SK-N-SH (cell line): ENCODE data around the gene AK4. TPM values are rescaled to one million over a fixed set of nuclear protein-coding genes. Genes with fewer than 3 reads are reported as not detected.
A peak's percentile ranks its signal among the peaks of the same experiment; 100 is the strongest.

Experiments used
- CTCF ChIA-PET: fragments of 300-600, 350-600 bp; formaldehyde crosslinking; extraction: SDS; loops from one replicate; lab custom pipeline; 2021; lab: Yijun Ruan, JAX
- POLR2A ChIA-PET: fragments of 350-600 bp; sonication (Branson Sonifier 250); formaldehyde crosslinking; extraction: SDS; loops from one replicate; lab custom pipeline; 2020; ENCODE audit warnings: antibody characterized with exemption, inconsistent platforms; lab: Yijun Ruan, JAX
- DNase-seq: peaks from one replicate; pipeline ENCODE4 v3.0.0; 2012
- H2AFZ ChIP-seq: fragments of 200-600 bp; sonication (generic); 2 replicates; pipeline ENCODE4 v1.8.1; 2016; ENCODE audit warnings: antibody characterized with exemption, mild to moderate bottlenecking, low read depth
- H3F3A ChIP-seq: fragments of 200-600 bp; sonication (generic); replicated peaks from 2 replicates; pipeline ENCODE3; 2016; ENCODE audit warnings: antibody characterized with exemption, mild to moderate bottlenecking; ENCODE audit not compliant: insufficient read depth
- H3K27ac ChIP-seq, 2 experiments: fragments of 200-500 bp in 1 of 2; fragments of 200-600 bp in 1 of 2; sonication (Bioruptor generic) in 1 of 2; sonication (generic), shearing (Covaris generic) in 1 of 2; 2 replicates each; pipeline versions ENCODE4 v1.5.1 to v1.6.1; 2014 to 2016; ENCODE audit warnings: low read depth in 2 of 2, inconsistent platforms in 1 of 2, low read length in 1 of 2, mild to moderate bottlenecking in 1 of 2, mixed read lengths in 1 of 2
- H3K27me3 ChIP-seq: fragments of 200-600 bp; sonication (generic), shearing (Covaris generic); 2 replicates; pipeline ENCODE4 v1.6.1; 2016; ENCODE audit warnings: mixed run types; ENCODE audit not compliant: insufficient read depth
- H3K36me3 ChIP-seq, 2 experiments: fragments of 200-500 bp in 1 of 2; fragments of 200-600 bp in 1 of 2; sonication (Bioruptor generic) in 1 of 2; sonication (generic) in 1 of 2; replicated peaks in 1 of 2; 2 replicates each; pipeline versions ENCODE3 to v1.5.1; 2014 to 2016; ENCODE audit warnings: low read length in 1 of 2, mild to moderate bottlenecking in 1 of 2; ENCODE audit not compliant: insufficient read depth in 2 of 2, control insufficient read depth in 1 of 2
- H3K4me1 ChIP-seq, 2 experiments: fragments of 200-500 bp in 1 of 2; fragments of 200-600 bp in 1 of 2; sonication (Bioruptor generic) in 1 of 2; sonication (generic), shearing (Covaris generic) in 1 of 2; 2 replicates each; pipeline versions ENCODE4 v1.5.1 to v1.6.1; 2014 to 2016; ENCODE audit warnings: low read depth in 1 of 2, low read length in 1 of 2, mixed run types in 1 of 2; ENCODE audit not compliant: insufficient read depth in 2 of 2, control insufficient read depth in 1 of 2
- H3K4me2 ChIP-seq: fragments of 200-600 bp; sonication (generic), shearing (Covaris generic); 2 replicates; pipeline ENCODE4 v1.6.1; 2017; ENCODE audit warnings: mixed run types
- H3K4me3 ChIP-seq, 2 experiments: fragments of 200-500 bp in 1 of 2; fragments of 200-600 bp in 1 of 2; sonication (Bioruptor generic) in 1 of 2; sonication (generic), shearing (Covaris generic) in 1 of 2; 2 replicates each; pipeline versions ENCODE4 v1.5.1 to v1.8.1; 2014 to 2016; ENCODE audit warnings: low read depth in 2 of 2, inconsistent platforms in 1 of 2, low read length in 1 of 2, mild to moderate bottlenecking in 1 of 2, mixed read lengths in 1 of 2, moderate library complexity in 1 of 2
- H3K79me2 ChIP-seq: fragments of 200-600 bp; sonication (generic); 2 replicates; pipeline ENCODE4 v1.8.1; 2017; ENCODE audit warnings: mild to moderate bottlenecking; ENCODE audit not compliant: insufficient read depth
- H3K9ac ChIP-seq: fragments of 200-600 bp; sonication (generic); 2 replicates; pipeline ENCODE4 v1.6.1; 2017; ENCODE audit warnings: mixed run types
- H3K9me2 ChIP-seq: fragments of 200-600 bp; sonication (generic); 2 replicates; pipeline ENCODE4 v1.6.1; 2017; ENCODE audit warnings: mixed run types
- H3K9me3 ChIP-seq: fragments of 200-600 bp; sonication (generic); 2 replicates; pipeline ENCODE4 v1.6.1; 2017; ENCODE audit warnings: mixed run types, mild to moderate bottlenecking, moderate library complexity
- H4K20me1 ChIP-seq: fragments of 200-600 bp; sonication (generic); 2 replicates; pipeline ENCODE4 v1.6.1; 2017; ENCODE audit warnings: mild to moderate bottlenecking, mixed run types; ENCODE audit not compliant: insufficient read depth
- ELF1 ChIP-seq: IDR thresholded peaks from 2 replicates; pipeline ENCODE4 v1.4.0; 2012
- EZH2phosphoT487 ChIP-seq: fragments of 200-600 bp; sonication (generic); IDR thresholded peaks from 2 replicates; pipeline ENCODE4 v1.6.1; 2017; ENCODE audit warnings: low read depth, mixed run types, mild to moderate bottlenecking, antibody characterized with exemption, moderate library complexity, borderline replicate concordance
- FOSL2 ChIP-seq: IDR thresholded peaks from 2 replicates; pipeline ENCODE4 v1.4.0; 2012; ENCODE audit warnings: low read depth, mild to moderate bottlenecking, moderate library complexity, borderline replicate concordance
- FOXJ3 ChIP-seq: sonication (generic); formaldehyde crosslinking; IDR thresholded peaks from 2 replicates; pipeline ENCODE4 v1.5.1; 2020; ENCODE audit warnings: mild to moderate bottlenecking, missing genetic modification reagents
- GATA2 ChIP-seq: sonication (generic); formaldehyde crosslinking; IDR thresholded peaks from 2 replicates; pipeline ENCODE4 v1.5.0; 2020; ENCODE audit warnings: mild to moderate bottlenecking, missing genetic modification reagents
- JUND ChIP-seq: IDR thresholded peaks from 2 replicates; pipeline ENCODE4 v1.4.0; 2012
- MAX ChIP-seq: IDR thresholded peaks from 2 replicates; pipeline ENCODE4 v1.4.0; 2012; ENCODE audit warnings: low read depth
- MEF2A ChIP-seq: IDR thresholded peaks from 2 replicates; pipeline ENCODE4 v1.4.0; 2012; ENCODE audit warnings: low read depth, borderline replicate concordance
- PBX3 ChIP-seq: IDR thresholded peaks from 2 replicates; pipeline ENCODE4; 2012
- RAD21 ChIP-seq: IDR thresholded peaks from 2 replicates; pipeline ENCODE4 v1.6.1; 2012; ENCODE audit warnings: mild to moderate bottlenecking, low read length
- RFX5 ChIP-seq: IDR thresholded peaks from 2 replicates; pipeline ENCODE4 v1.6.1; 2012; ENCODE audit warnings: mild to moderate bottlenecking, improper control_type of control experiment, low read length
- RXRA ChIP-seq: IDR thresholded peaks from 2 replicates; pipeline ENCODE4 v1.4.0; 2012; ENCODE audit warnings: low read depth, mild to moderate bottlenecking, borderline replicate concordance
- SIN3A ChIP-seq: IDR thresholded peaks from 2 replicates; pipeline ENCODE4 v1.6.1; 2012; ENCODE audit warnings: low read depth, mild to moderate bottlenecking, low read length, moderate library complexity, borderline replicate concordance
- SMC3 ChIP-seq: IDR thresholded peaks from 2 replicates; pipeline ENCODE4 v1.6.1; 2012; ENCODE audit warnings: low read depth, low read length, improper control_type of control experiment
- TCF12 ChIP-seq: IDR thresholded peaks from 2 replicates; pipeline ENCODE4 v1.4.0; 2012
- USF2 ChIP-seq: fragments of 150-350 bp; IDR thresholded peaks from 2 replicates; pipeline ENCODE4 v1.6.1; 2017; ENCODE audit warnings: antibody characterized with exemption, low read length, low read depth, borderline replicate concordance
- WGBS: methylation state at CpG from one replicate; pipeline ENCODE4 v1.1.6; 2017; ENCODE audit warnings: low lambda C conversion rate; 5-methylcytosine and 5-hydroxymethylcytosine counted together
- polyA plus RNA-seq, 3 experiments: library from polyadenylated mRNA; depleted of rRNA; stranded (reverse); fragments of >200 nt; gene quantifications; 2 replicates each; pipeline ENCODE4 v1.2.3, GENCODE V29; 2012
- TF ChIP-seq, protein P1 (sequence below): IDR thresholded peaks from 2 replicates; pipeline ENCODE4 v1.4.0; 2012; ENCODE audit warnings: low read depth, borderline replicate concordance
- TF ChIP-seq, protein P2 (sequence below): IDR thresholded peaks from 2 replicates; pipeline ENCODE4 v1.4.0; 2012; ENCODE audit warnings: low read depth, borderline replicate concordance

Gene AK4
- polyA plus RNA-seq, 1 of the 3 experiments (the other 2 are of a cell fraction): 6.4 TPM

DNA sequence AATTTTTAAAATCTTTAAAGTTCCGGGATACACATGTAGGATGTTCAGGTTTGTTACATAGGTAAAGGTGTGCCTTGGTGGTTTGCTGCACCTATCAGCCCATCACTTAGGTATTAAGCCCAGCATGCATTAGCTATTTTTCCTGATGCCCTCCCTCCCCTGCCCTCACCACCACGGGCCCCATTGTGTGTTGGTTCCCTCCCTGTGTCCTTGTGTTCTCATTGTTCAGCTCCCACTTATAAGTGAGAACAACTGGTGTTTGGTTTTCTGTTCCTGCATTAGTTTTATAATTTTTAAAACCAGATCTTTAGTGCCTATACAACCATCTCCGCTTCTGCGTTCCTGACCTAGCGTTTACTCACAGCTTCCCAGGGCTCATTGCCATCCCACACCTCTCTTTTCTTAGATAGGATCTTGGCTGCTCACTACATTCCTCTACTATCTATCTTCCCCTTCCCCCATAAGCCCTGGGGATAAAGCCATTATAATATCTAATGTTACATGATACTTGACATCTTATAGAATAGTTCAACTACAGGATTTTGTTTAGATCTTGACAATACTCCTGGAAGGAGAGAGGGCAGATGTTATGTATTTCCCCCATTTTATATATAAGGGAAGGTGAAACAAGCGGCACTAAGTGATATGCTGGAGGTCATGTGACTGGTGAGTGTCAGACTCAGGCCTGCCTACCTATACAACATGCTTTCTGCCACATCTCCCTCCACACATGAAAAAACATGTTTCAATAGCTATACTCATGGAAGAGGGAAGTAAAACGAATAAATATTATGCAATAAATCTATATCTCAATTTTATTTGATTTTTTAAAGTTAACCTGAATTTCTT is 109.1 kb downstream of the AK4 start:
- Histone ChIP-seq H3K36me3 (no peaks in the 10 kb centered on the region), H3F3A (peaks cover 10% of the 10 kb centered on the region), H4K20me1 (no peaks in the 10 kb centered on the region), H3K9me2 (no peaks in the 10 kb centered on the region), H3K9ac (no peak overlapping the region), H2AFZ (no peak overlapping the region), H3K27ac (no peak overlapping the region)
- WGBS: 82% methylated on average over 7 of the region's 7 CpGs
- TF ChIP-seq JUND: no peak
- TF ChIP-seq, protein P1, sequence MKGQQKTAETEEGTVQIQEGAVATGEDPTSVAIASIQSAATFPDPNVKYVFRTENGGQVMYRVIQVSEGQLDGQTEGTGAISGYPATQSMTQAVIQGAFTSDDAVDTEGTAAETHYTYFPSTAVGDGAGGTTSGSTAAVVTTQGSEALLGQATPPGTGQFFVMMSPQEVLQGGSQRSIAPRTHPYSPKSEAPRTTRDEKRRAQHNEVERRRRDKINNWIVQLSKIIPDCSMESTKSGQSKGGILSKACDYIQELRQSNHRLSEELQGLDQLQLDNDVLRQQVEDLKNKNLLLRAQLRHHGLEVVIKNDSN: 0 out of 2 replicates have a peak, but pooled peaks have one; percentile 10
- TF ChIP-seq, all 33 proteins: peak for 1
- Histone ChIP-seq H3K27me3 (no peaks in the 10 kb centered on the region), H3K79me2 (no peaks in the 10 kb centered on the region), H3K4me3 (no peak overlapping the region), H3K4me1 (peaks cover 0 to 4% of the 10 kb centered on the region in 2 experiments; a peak in 1 of 4 replicates), H3K9me3 (no peaks in the 10 kb centered on the region), H3K4me2 (no peak overlapping the region)
- no peak for DNase-seq
- ChIA-PET CTCF (interaction anchor here (1.1 to 4.0 kb wide), 5 partner anchors 8 to 430 kb away, joined by 3 to 18 read pairs (median 4); no protein-coding TSS in a partner anchor), POLR2A (no interaction called here)

- no peak for DNase-seq
- Histone ChIP-seq H3F3A (peaks cover 10% of the 10 kb centered on the region), H3K27ac (no peak overlapping the region), H3K4me1 (peaks cover 0 to 4% of the 10 kb centered on the region in 2 experiments; a peak in 1 of 4 replicates), H3K4me3 (no peak overlapping the region), H3K9ac (no peak overlapping the region), H2AFZ (no peak overlapping the region), H4K20me1 (no peaks in the 10 kb centered on the region), H3K27me3 (no peaks in the 10 kb centered on the region), H3K4me2 (no peak overlapping the region), H3K9me2 (no peaks in the 10 kb centered on the region), H3K36me3 (no peaks in the 10 kb centered on the region), H3K79me2 (no peaks in the 10 kb centered on the region), H3K9me3 (no peaks in the 10 kb centered on the region)
- no peak for TF ChIP-seq MEF2A
- TF ChIP-seq SMC3: no peak
- TF ChIP-seq MAX: no peak
- TF ChIP-seq RXRA: no peak
- TF ChIP-seq FOSL2: no peak
- no peak for TF ChIP-seq GATA2 (CRISPR knock-in tag)
- no peak for TF ChIP-seq RAD21
- no peak for TF ChIP-seq SIN3A
- CTCF ChIA-PET: no interaction called here
- POLR2A ChIA-PET: no interaction called here
Observed at GRCh38 chr1:65258106-65258505, 110.1 kb downstream of the AK4 start.

- Histone ChIP-seq H3K27me3 (no peaks in the 10 kb centered on the region), H3K9me3 (no peaks in the 10 kb centered on the region), H4K20me1 (no peaks in the 10 kb centered on the region), H3K4me2 (no peak overlapping the region), H3F3A (peaks cover 10% of the 10 kb centered on the region), H3K27ac (no peak overlapping the region), H3K79me2 (no peaks in the 10 kb centered on the region), H3K36me3 (no peaks in the 10 kb centered on the region), H3K9ac (no peak overlapping the region), H3K4me3 (no peak overlapping the region), H2AFZ (no peak overlapping the region), H3K9me2 (no peaks in the 10 kb centered on the region), H3K4me1 (peaks cover 0 to 4% of the 10 kb centered on the region in 2 experiments; a peak in 2 of 4 replicates)
- ChIA-PET CTCF (interaction anchor here (1.1 to 1.2 kb wide), 2 partner anchors 50 to 428 kb away, joined by 3 to 5 read pairs; partner anchors contain the start of gene DNAJC6), POLR2A (interaction anchor here (1.7 kb wide), 1 partner anchor 50 kb away, joined by 4 read pairs; the partner anchor contains the start of gene DNAJC6)
- DNase-seq: no peak
- WGBS: 90% methylated on average over 3 of the region's 3 CpGs
- no peak for TF ChIP-seq USF2
- TF ChIP-seq EZH2phosphoT487: no peak
- no peak for TF ChIP-seq ELF1
- TF ChIP-seq TCF12: no peak
- TF ChIP-seq RFX5: no peak
- TF ChIP-seq, protein P2, sequence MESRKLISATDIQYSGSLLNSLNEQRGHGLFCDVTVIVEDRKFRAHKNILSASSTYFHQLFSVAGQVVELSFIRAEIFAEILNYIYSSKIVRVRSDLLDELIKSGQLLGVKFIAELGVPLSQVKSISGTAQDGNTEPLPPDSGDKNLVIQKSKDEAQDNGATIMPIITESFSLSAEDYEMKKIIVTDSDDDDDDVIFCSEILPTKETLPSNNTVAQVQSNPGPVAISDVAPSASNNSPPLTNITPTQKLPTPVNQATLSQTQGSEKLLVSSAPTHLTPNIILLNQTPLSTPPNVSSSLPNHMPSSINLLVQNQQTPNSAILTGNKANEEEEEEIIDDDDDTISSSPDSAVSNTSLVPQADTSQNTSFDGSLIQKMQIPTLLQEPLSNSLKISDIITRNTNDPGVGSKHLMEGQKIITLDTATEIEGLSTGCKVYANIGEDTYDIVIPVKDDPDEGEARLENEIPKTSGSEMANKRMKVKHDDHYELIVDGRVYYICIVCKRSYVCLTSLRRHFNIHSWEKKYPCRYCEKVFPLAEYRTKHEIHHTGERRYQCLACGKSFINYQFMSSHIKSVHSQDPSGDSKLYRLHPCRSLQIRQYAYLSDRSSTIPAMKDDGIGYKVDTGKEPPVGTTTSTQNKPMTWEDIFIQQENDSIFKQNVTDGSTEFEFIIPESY: no peak
- TF ChIP-seq PBX3: no peak
- no peak for TF ChIP-seq FOXJ3
Observed at GRCh38 chr1:65259816-65260215, 111.8 kb downstream of the AK4 start.
